ENCODE measurements around the gene PAN3. TPM values are rescaled to one million over a fixed set of nuclear protein-coding genes. Genes with fewer than 3 reads are reported as not detected.
A peak's percentile ranks its signal among the peaks of the same experiment; 100 is the strongest.

Gene PAN3
- total RNA-seq, 1 donor from 2014 or later = 21.4 TPM

DNA sequence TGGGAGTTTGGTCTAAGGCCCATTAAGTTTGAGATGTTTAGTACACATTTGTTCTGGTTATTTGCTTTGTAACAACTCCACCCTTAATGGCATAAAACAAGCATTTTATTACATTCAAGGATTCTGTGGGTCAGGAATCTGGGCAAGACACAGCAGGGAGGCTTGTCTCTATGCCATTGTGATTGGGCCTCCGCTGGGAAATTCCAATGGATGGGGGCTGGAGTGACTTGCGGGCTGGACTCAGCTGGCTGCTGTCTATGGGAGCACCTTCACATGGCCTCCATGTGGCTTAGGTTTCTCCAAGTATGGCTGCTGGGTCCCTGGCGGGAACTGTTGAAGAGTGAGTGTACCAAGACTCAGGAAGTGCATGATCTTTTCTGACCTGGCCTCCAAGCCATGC is 159.0 kb downstream of the PAN3 start:
- no peak for DNase-seq (ENCODE audit: low read depth)
- H3K36me3 ChIP-seq (ENCODE audit: control insufficient read depth, insufficient read depth, low read length) = no peaks in the 10 kb centered on the region

GRCh38 chr13:28299916-28300315 is 161.6 kb downstream of the PAN3 start:
- Histone ChIP-seq H3K36me3 (ENCODE audit: control insufficient read depth, insufficient read depth, low read length) (no peaks in the 10 kb centered on the region), H3K27me3 (ENCODE audit: control insufficient read depth, insufficient read depth, low read length) (no peaks in the 10 kb centered on the region), H3K4me3 (ENCODE audit: low read depth, low read length) (no peak overlapping the region)
- DNase-seq (ENCODE audit: low read depth) = no peak
- TF ChIP-seq, protein P1, sequence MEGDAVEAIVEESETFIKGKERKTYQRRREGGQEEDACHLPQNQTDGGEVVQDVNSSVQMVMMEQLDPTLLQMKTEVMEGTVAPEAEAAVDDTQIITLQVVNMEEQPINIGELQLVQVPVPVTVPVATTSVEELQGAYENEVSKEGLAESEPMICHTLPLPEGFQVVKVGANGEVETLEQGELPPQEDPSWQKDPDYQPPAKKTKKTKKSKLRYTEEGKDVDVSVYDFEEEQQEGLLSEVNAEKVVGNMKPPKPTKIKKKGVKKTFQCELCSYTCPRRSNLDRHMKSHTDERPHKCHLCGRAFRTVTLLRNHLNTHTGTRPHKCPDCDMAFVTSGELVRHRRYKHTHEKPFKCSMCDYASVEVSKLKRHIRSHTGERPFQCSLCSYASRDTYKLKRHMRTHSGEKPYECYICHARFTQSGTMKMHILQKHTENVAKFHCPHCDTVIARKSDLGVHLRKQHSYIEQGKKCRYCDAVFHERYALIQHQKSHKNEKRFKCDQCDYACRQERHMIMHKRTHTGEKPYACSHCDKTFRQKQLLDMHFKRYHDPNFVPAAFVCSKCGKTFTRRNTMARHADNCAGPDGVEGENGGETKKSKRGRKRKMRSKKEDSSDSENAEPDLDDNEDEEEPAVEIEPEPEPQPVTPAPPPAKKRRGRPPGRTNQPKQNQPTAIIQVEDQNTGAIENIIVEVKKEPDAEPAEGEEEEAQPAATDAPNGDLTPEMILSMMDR (IDR thresholded peaks at IDR 0.05; ENCODE audit: insufficient read depth, low read length, poor library complexity, severe bottlenecking) = no peak

More for the DNA sequence above, 159.0 kb downstream of the PAN3 start:
- H3K4me3 ChIP-seq (ENCODE audit: low read depth, low read length) = no peak overlapping the region
- TF ChIP-seq, protein P1 (IDR thresholded peaks at IDR 0.05; ENCODE audit: insufficient read depth, low read length, poor library complexity, severe bottlenecking) = no peak
- H3K27me3 ChIP-seq (ENCODE audit: control insufficient read depth, insufficient read depth, low read length) = no peaks in the 10 kb centered on the region

DNA sequence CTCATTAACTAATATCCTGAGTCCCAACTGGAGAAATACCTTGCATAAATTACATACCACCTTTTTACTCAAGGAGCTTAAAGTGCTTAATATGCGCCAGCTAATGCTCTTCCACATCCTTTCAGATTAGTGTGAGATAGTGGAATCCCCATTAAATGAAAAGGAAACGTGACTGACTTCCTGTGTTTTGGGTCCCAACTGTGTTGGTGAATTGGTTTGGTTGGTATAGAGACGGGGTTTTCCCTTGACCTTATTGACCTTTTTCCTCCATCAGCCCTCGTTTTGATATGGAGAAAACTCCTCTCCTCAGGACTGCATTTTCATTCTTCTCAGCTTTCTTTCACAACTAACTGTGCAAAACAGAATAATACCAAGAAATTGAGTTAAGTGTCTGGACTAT is 163.5 kb downstream of the PAN3 start:
- TF ChIP-seq, protein P1 (IDR thresholded peaks at IDR 0.05; ENCODE audit: insufficient read depth, low read length, poor library complexity, severe bottlenecking) = no peak
- no peaks in the 10 kb centered on the region for H3K36me3 ChIP-seq (ENCODE audit: control insufficient read depth, insufficient read depth, low read length)
- DNase-seq (ENCODE audit: low read depth) = no peak
- no peaks in the 10 kb centered on the region for H3K27me3 ChIP-seq (ENCODE audit: control insufficient read depth, insufficient read depth, low read length)
- no peak overlapping the region for H3K4me3 ChIP-seq (ENCODE audit: low read depth, low read length)

- Histone ChIP-seq H3K27me3 (ENCODE audit: control insufficient read depth, insufficient read depth, low read length) (no peaks in the 10 kb centered on the region), H3K4me3 (ENCODE audit: low read depth, low read length) (no peak overlapping the region), H3K36me3 (ENCODE audit: control insufficient read depth, insufficient read depth, low read length) (no peaks in the 10 kb centered on the region)
- TF ChIP-seq, protein P1 (IDR thresholded peaks at IDR 0.05; ENCODE audit: insufficient read depth, low read length, poor library complexity, severe bottlenecking) = no peak
- DNase-seq (ENCODE audit: low read depth) = no peak
These were observed 168.0 kb downstream of the PAN3 start for GRCh38 chr13:28306325-28306724.

GRCh38 chr13:28313579-28313978 is 175.2 kb downstream of the PAN3 start:
- TF ChIP-seq, protein P1 (IDR thresholded peaks at IDR 0.05; ENCODE audit: insufficient read depth, low read length, poor library complexity, severe bottlenecking) = peak; percentile 29
- H3K27me3 ChIP-seq (ENCODE audit: control insufficient read depth, insufficient read depth, low read length) = no peaks in the 10 kb centered on the region
- no peaks in the 10 kb centered on the region for H3K36me3 ChIP-seq (ENCODE audit: control insufficient read depth, insufficient read depth, low read length)
- no peak for DNase-seq (ENCODE audit: low read depth)
- H3K4me3 ChIP-seq (ENCODE audit: low read depth, low read length) = no peak overlapping the region

DNA sequence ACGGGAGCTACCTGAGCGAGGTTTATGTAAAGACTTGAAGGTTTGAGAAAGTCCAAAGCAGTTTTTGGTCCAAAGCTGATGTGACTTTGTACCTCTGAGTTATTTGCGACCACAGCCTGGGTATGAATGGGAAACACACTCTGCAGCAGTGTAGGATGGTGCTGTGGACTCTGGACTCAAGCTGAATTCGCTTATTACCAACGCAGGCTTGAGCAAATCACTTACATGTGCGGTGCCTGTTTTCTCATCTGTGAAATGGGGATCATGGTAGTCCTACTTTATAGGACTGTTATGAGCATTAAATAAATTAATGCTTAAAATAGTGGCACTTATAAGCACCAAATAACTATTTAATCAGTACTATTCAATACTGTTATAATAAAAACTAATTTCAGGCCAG is 176.5 kb downstream of the PAN3 start:
- H3K4me3 ChIP-seq (ENCODE audit: low read depth, low read length) = no peak overlapping the region
- TF ChIP-seq, protein P1 (IDR thresholded peaks at IDR 0.05; ENCODE audit: insufficient read depth, low read length, poor library complexity, severe bottlenecking) = no peak
- DNase-seq (ENCODE audit: low read depth) = no peak
- H3K36me3 ChIP-seq (ENCODE audit: control insufficient read depth, insufficient read depth, low read length) = no peaks in the 10 kb centered on the region
- H3K27me3 ChIP-seq (ENCODE audit: control insufficient read depth, insufficient read depth, low read length) = no peaks in the 10 kb centered on the region

Data from kidney epithelial cell (primary cell).